ENCODE measurements around the gene MMP20.

DNA sequence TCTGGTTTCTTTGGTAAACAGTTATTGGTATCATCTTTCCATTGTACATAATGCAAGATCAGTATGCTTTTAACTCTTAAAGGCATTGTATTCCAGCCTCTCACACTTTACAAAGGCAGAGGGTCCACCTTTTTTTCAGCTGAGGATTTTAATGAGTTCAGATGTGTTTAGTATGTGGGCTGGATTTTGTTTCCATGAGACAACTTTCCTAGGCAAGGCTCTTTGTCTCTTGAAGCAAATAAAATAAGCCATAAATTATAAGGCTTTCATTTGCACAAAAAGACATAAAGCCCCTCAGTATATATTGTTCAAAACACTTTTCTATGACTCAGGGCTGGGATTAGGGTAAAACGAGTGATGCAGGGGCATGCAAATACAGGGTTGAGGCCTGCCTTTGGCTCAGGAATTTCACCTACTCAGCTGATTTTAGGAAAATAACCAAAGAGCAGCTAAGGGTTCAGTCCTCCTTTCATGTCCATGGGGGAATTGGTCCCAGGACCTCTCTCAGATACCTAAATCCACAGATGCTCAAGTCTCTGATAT is 7.6 kb downstream of the MMP20 start:
- no peak for TF ChIP-seq POLR2A (IDR thresholded peaks at IDR 0.05; ENCODE audit: low read depth)
- TF ChIP-seq POLR2AphosphoS5 (IDR thresholded peaks at IDR 0.05): no peak

Data from esophagus muscularis mucosa (tissue), 2 donors.